Ascending aorta (tissue), 2 donors: ENCODE results near the gene LIG1. TPM values are rescaled to one million over a fixed set of nuclear protein-coding genes. Genes with fewer than 3 reads are reported as not detected.

Experiments used
- DNase-seq, 2 donors: peaks; one replicate each; pipeline ENCODE4 v3.0.0-alpha.2; 2019; ENCODE audit warnings: low spot score in 2 of 2
- H3K27ac ChIP-seq, 2 donors: fragments of 200-600 bp; sonication (generic); one replicate each; pipeline ENCODE4 v1.5.1; 2016 to 2017; ENCODE audit warnings: mild to moderate bottlenecking in 1 of 2
- H3K27me3 ChIP-seq: fragments of 200-600 bp; sonication (generic); one replicate; pipeline ENCODE4 v1.5.1; 2017
- H3K36me3 ChIP-seq, 2 donors: fragments of 200-600 bp; sonication (generic); one replicate each; pipeline ENCODE4 v1.5.1; 2016
- H3K4me1 ChIP-seq, 2 donors: fragments of 200-600 bp; sonication (generic); one replicate each; pipeline ENCODE4 v1.5.1; 2016 to 2017; ENCODE audit warnings: mild to moderate bottlenecking in 1 of 2
- H3K4me3 ChIP-seq, 2 donors: fragments of 200-600 bp; sonication (generic); one replicate each; pipeline ENCODE4 v1.5.1; 2016 to 2017; ENCODE audit warnings: mild to moderate bottlenecking in 1 of 2
- H3K9me3 ChIP-seq, 2 donors: fragments of 200-600 bp; sonication (generic); one replicate each; pipeline ENCODE4 v1.5.1; 2016
- CTCF ChIP-seq, 3 experiments: fragments of 200-600 bp in 2 of 3; fragments of 450-650 bp in 1 of 3; sonication (generic) in 2 of 3; IDR thresholded peaks; one replicate each; pipeline ENCODE4 v1.5.1; 2016 to 2019; ENCODE audit warnings: antibody characterized with exemption in 3 of 3, mild to moderate bottlenecking in 1 of 3, moderate library complexity in 1 of 3
- intact Hi-C: fragments of 100-400 bp; cut with DNase I; formaldehyde crosslinking; loops from one replicate; pipeline ENCODE4 v1.15.1; 2023
- total RNA-seq: library from RNA; depleted of rRNA; stranded (reverse); fragments of >200 nt; gene quantifications from one replicate; pipeline ENCODE4 v1.1.0, GENCODE V29; 2016

The LIG1 gene
- total RNA-seq, 1 donor from 2014 or later, result 0.64 TPM

- Histone ChIP-seq H3K27ac (no peak overlapping the region), H3K4me3 (no peak overlapping the region), H3K36me3 (peaks cover 12 to 39% of the 10 kb centered on the region in 2 donors), H3K27me3 (no peaks in the 10 kb centered on the region), H3K4me1 (peaks cover 3 to 7% of the 10 kb centered on the region in 2 donors), H3K9me3 (no peaks in the 10 kb centered on the region)
- intact Hi-C loops, result no loop called here
- no peak for TF ChIP-seq CTCF (IDR thresholded peaks at IDR 0.05)
- DNase-seq, result no peak
Observed at GRCh38 chr19:48175578-48175977, 5.4 kb upstream of the LIG1 start.

GRCh38 chr19:48174445-48175030, 4.4 kb upstream of the LIG1 start:
- no peak overlapping the region for H3K4me3 ChIP-seq
- peaks cover 12 to 32% of the 10 kb centered on the region in 2 donors for H3K36me3 ChIP-seq
- no peak for TF ChIP-seq CTCF (IDR thresholded peaks at IDR 0.05)
- no peaks in the 10 kb centered on the region for H3K9me3 ChIP-seq
- H3K4me1 ChIP-seq, result peaks cover 3 to 7% of the 10 kb centered on the region in 2 donors
- no peak for DNase-seq
- no peak overlapping the region for H3K27ac ChIP-seq
- no peaks in the 10 kb centered on the region for H3K27me3 ChIP-seq
- intact Hi-C loops, result no loop called here

- no peak for DNase-seq
- TF ChIP-seq CTCF (IDR thresholded peaks at IDR 0.05), result no peak
- intact Hi-C loops, result loop anchor here (2.0 kb wide), 2 partner anchors 31 to 85 kb away; no protein-coding TSS in a partner anchor
- no peaks in the 10 kb centered on the region for H3K9me3 ChIP-seq
- H3K27me3 ChIP-seq, result no peaks in the 10 kb centered on the region
- peaks cover 12 to 32% of the 10 kb centered on the region in 2 donors for H3K36me3 ChIP-seq
- H3K4me1 ChIP-seq, result peaks cover 3 to 7% of the 10 kb centered on the region in 2 donors
- peak overlapping the region in 1 of 2 donors; percentile 85 for H3K4me3 ChIP-seq
- H3K27ac ChIP-seq, result no peak overlapping the region
Observed at GRCh38 chr19:48171710-48172109, 1.6 kb upstream of the LIG1 start.

GRCh38 chr19:48170817-48171347, 738 bp upstream of the LIG1 start:
- Histone ChIP-seq H3K4me3 (peak overlapping the region; percentile 65 to 85), H3K36me3 (peaks cover 12 to 32% of the 10 kb centered on the region in 2 donors), H3K4me1 (peaks cover 3 to 7% of the 10 kb centered on the region in 2 donors), H3K9me3 (no peaks in the 10 kb centered on the region), H3K27me3 (no peaks in the 10 kb centered on the region), H3K27ac (peak overlapping the region; percentile 82 to 88)
- TF ChIP-seq CTCF (IDR thresholded peaks at IDR 0.05), result no peak
- intact Hi-C loops, result loop anchor here (2.0 kb wide), 2 partner anchors 32 to 86 kb away; no protein-coding TSS in a partner anchor
- DNase-seq, result no peak

GRCh38 chr19:48169578-48169938, 586 bp downstream of the LIG1 start:
- H3K27me3 ChIP-seq, result no peaks in the 10 kb centered on the region
- intact Hi-C loops, result no loop called here
- DNase-seq, result peak in 1 of 2 donors; percentile 80
- peaks cover 10 to 20% of the 10 kb centered on the region in 2 donors for H3K36me3 ChIP-seq
- H3K9me3 ChIP-seq, result no peaks in the 10 kb centered on the region
- peaks cover 3 to 7% of the 10 kb centered on the region in 2 donors for H3K4me1 ChIP-seq
- H3K4me3 ChIP-seq, result peak overlapping the region; percentile 65 to 85
- TF ChIP-seq CTCF (IDR thresholded peaks at IDR 0.05), result no peak
- peak overlapping the region; percentile 82 to 88 for H3K27ac ChIP-seq
